BJ (cell line): Measurements from ENCODE around the gene C6orf62. TPM values are rescaled to one million over a fixed set of nuclear protein-coding genes. Genes with fewer than 3 reads are reported as not detected.
A peak's percentile ranks its signal among the peaks of the same experiment; 100 is the strongest.
"Not testable (repeated sequence)": the region's sequence is repeated elsewhere in the genome, so short reads cannot be mapped to it uniquely, and the experiment has no call there.

Experiments
- CTCF ChIA-PET: fragments of 350-600 bp; formaldehyde crosslinking; extraction: SDS; loops from one replicate; lab custom pipeline; 2021; ENCODE audit warnings: antibody characterized with exemption, inconsistent platforms; lab: Yijun Ruan, JAX
- POLR2A ChIA-PET: fragments of 300-600 bp; sonication (Branson Sonifier 250); formaldehyde crosslinking; extraction: SDS; loops from one replicate; lab custom pipeline; 2021; ENCODE audit warnings: antibody characterized with exemption; lab: Charles Lee
- DNase-seq: peaks from one replicate; pipeline ENCODE4 v3.0.0-alpha.2; 2011; ENCODE audit warnings: low read depth
- H3K27me3 ChIP-seq: 2 replicates; pipeline ENCODE4 v1.6.0; 2011; ENCODE audit warnings: low read length; ENCODE audit not compliant: control insufficient read depth, insufficient read depth
- H3K36me3 ChIP-seq: 2 replicates; pipeline ENCODE4 v1.5.1; 2011; ENCODE audit warnings: low read length; ENCODE audit not compliant: control insufficient read depth, insufficient read depth
- H3K4me3 ChIP-seq: 2 replicates; pipeline ENCODE4 v1.5.1; 2011; ENCODE audit warnings: low read depth, mild to moderate bottlenecking, control low read depth, low read length
- CTCF ChIP-seq: IDR thresholded peaks from 2 replicates; pipeline ENCODE4 v1.5.1; 2011; ENCODE audit warnings: low read depth, mild to moderate bottlenecking, control low read depth, inconsistent platforms, low read length, moderate library complexity; ENCODE audit not compliant: insufficient read depth
- polyA minus RNA-seq: library from RNA; depleted of rRNA, polyadenylated mRNA; stranded (reverse); fragments of >200 nt; gene quantifications from 2 replicates; pipeline ENCODE4 v1.2.3, GENCODE V29; 2011; rRNA and poly(A)+ RNA removed
- polyA plus RNA-seq: library from polyadenylated mRNA; depleted of rRNA; stranded (reverse); fragments of >200 nt; gene quantifications from 2 replicates; pipeline ENCODE4 v1.2.3, GENCODE V29; 2011; rRNA removed

The C6orf62 gene
- 38.9 and 83.8 TPM in 2 replicates for polyA plus RNA-seq
- polyA minus RNA-seq = 53.4 and 60.3 TPM in 2 replicates

GRCh38 chr6:24719125-24719971 lies at the start of gene C6orf62:
C6orf62 (minus strand) TSS chr6:24719154; CDS start chr6:24718668, 486 bp downstream.
- no peaks in the 10 kb centered on the region for H3K36me3 ChIP-seq
- no peaks in the 10 kb centered on the region for H3K27me3 ChIP-seq
- TF ChIP-seq CTCF = no peak
- H3K4me3 ChIP-seq = peak within 1 kb of the TSS; percentile 99
- POLR2A ChIA-PET = interaction anchor here (0.6 kb wide), 1 partner anchor 300 kb away, joined by 3 read pairs; no protein-coding TSS in a partner anchor
- CTCF ChIA-PET = interaction anchor here (0.7 to 1.1 kb wide), 2 partner anchors 48 to 198 kb away, joined by 3 read pairs; no protein-coding TSS in a partner anchor
- no peak for DNase-seq

GRCh38 chr6:24768361-24768760 lies 49.4 kb upstream of the C6orf62 start:
- no peak for TF ChIP-seq CTCF
- Histone ChIP-seq H3K4me3 (no peak overlapping the region), H3K36me3 (no peaks in the 10 kb centered on the region), H3K27me3 (no peaks in the 10 kb centered on the region)
- POLR2A ChIA-PET = no interaction called here
- no peak for DNase-seq
- CTCF ChIA-PET = interaction anchor here (6.3 kb wide), 1 partner anchor 186 kb away, joined by 61 read pairs; no protein-coding TSS in a partner anchor

GRCh38 chr6:24766680-24767462 lies 47.9 kb upstream of the C6orf62 start:
- CTCF ChIA-PET = interaction anchor here (0.6 to 6.3 kb wide), 10 partner anchors 48 to 314 kb away, joined by 3 to 61 read pairs (median 4); partner anchors contain the start of gene C6orf62
- TF ChIP-seq CTCF = peak; percentile 30; the same call in 1 of the 2 replicates
- no peaks in the 10 kb centered on the region for H3K27me3 ChIP-seq
- no peaks in the 10 kb centered on the region for H3K36me3 ChIP-seq
- POLR2A ChIA-PET = no interaction called here
- no peak for DNase-seq
- H3K4me3 ChIP-seq = no peak overlapping the region

- H3K27me3 ChIP-seq, H3K4me3 ChIP-seq, DNase-seq, H3K36me3 ChIP-seq, POLR2A ChIA-PET: not testable (repeated sequence)
- CTCF ChIA-PET = interaction anchor here (0.9 to 6.3 kb wide), 7 partner anchors 54 to 245 kb away, joined by 3 to 61 read pairs (median 4); no protein-coding TSS in a partner anchor
Measured at GRCh38 chr6:24765968-24766367, 47.0 kb upstream of the C6orf62 start.

- CTCF ChIA-PET = interaction anchor here (0.9 to 6.3 kb wide), 4 partner anchors 183 to 244 kb away, joined by 3 to 61 read pairs (median 3); no protein-coding TSS in a partner anchor
- DNase-seq, H3K4me3 ChIP-seq, POLR2A ChIA-PET, H3K36me3 ChIP-seq, H3K27me3 ChIP-seq: not testable (repeated sequence)
Measured at GRCh38 chr6:24764833-24765828, 46.2 kb upstream of the C6orf62 start.
